ENCODE measurements around the gene CCNJL.
"Not testable (repeated sequence)": the region's sequence is repeated elsewhere in the genome, so short reads cannot be mapped to it uniquely, and the experiment has no call there.

Gene CCNJL

DNA sequence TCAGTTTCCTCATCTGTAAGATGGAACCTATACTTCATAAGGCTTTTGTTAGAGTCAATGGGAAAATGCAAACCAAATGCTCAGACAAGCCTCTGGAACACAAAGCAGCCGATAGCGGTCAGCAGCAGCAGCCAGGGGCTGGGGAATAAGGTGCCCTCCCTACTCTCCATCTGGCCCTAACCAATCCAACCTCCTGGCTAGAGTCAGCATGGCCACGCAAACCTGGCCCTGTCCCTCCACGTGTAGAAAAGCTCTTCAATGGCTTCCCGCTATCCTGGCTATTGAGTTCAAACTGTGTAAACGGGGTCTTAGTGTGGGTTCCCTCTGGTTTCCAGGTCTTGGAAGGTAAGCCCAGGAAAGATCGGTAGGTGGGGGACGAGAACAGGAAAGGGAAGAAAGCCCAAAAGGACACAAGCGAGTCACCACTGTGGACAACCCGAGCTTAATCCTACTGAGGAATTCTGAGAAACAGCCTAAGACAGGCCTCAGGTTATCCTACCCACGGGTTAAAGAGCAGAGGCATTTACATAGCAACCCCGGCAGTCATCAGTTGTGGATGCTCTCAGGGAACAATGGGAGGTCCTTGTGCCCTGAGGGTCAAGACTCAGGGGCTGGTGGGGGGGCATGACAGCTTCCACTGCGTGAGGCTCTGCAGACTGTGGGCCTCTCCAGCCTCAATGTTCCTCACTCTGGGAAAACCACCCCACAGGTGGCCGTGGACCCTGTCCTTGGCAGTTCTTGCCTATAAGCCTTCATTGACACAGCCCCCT is 52.2 kb downstream of the CCNJL start:
- no peak for DNase-seq

DNA sequence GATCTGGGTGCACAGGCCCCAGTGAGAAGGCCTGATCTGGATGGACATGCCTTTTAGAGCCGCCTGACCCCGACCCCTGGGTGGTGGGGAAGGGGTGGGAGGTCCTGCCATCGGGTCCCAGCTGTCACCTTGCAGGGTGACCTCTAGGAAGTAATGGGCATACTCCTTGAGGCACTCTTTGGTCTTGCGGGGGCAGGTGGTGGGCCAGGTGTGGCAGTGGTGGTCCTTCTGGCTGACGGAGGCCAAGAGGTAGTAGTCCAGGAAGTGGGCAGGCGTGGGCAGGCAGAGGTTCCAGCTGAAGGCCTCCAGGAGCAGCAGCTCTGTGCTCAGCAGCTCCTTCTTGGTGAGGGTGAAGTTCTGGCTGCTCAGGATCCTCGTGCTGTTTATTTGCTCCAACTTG is 53.0 kb downstream of the CCNJL start:
- no peak for DNase-seq

DNA sequence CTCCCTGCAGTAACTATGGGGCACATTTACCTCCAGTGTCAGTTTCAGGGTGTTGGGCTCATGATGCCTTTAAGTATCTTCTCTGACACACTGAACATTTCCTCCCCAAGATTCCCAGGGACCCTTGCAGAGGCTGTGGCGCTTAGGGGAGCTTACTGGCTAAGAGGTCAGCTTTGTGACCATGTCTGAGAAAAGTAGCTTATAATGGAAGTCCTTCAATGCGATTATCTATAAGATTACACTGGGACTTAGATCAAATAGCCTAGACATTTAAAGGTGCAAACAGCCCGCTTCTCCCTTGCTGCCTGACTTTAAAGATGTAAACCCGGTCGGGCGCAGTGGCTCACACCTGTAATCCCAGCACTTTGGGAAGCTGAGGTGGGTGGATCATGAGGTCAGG is 57.7 kb downstream of the CCNJL start:
- no peak for DNase-seq

DNA sequence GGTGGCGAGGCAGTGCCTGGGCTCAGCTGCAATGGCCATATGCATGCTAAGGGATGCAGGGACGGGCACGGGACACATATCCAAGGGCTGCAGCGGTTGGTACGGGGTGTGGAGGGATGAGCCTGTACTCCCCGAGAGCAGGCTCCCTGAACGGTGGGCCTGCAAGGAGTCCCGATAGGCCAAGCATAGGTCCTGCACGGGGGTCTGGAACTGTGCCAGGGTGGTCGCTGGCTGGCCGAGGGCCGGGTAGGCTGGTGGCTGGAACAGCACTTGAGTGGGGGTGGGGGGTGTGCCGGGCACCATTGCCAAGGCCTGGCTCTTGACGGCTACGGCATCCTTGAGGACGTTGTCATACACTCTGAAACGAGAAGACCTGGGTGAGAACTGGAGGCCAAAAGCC is 58.9 kb downstream of the CCNJL start:
- DNase-seq, result no peak

DNA sequence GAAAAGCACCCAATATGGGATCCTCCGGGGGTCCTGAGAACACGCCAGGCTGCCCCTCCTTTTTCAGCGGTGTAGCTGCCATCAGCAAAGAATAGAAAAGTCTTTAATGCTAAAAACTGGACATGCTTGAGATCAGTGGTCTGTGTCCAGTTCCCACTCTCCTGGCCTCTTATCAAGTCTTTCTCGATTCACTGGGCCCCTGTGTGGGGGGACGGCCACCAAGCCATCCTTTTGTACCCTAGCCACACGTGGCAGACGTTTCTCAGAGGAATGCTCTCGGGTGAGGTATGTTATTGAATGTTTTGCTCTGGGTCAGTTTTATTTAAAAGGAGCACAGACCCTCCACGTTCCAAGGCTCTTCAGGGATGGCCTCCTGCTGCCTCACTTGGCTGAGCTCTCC is 59.4 kb downstream of the CCNJL start:
- no peak for DNase-seq

DNA sequence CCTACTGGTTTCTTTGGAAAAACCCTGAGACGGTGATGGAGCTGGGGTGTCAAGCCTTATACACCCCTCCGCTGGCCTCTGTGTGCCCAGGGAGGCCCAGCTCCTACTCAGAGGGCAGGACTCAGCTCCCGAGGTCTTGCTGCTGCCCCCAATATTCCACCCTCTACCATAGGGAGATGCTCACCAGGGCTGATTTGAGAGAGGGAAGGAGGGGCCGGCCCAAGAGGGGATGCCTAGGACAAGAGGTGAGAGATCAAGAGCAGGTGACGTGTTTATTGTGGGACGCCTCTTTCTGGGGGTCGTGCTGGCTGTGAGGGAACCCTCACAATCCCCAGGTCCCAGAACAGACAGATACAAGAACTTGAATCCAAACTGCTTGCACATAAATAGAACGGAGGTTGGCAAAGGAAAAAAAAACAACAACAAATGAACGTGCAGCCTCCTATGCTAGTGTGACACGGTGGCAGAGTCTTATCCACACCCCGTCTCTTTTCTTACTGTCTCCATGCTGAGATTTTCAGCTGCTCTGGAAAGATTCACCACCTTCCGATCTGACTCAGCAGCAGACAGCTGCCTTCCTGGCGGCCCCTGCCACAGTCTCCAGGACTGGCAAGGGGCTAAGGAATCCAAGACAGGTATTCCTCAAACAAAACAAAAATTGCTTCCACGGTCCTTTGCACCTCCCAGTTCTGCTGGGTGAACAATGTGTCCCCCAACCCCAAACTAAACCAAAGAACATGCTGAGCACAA is 60.8 kb downstream of the CCNJL start:
- DNase-seq, result no peak

DNA sequence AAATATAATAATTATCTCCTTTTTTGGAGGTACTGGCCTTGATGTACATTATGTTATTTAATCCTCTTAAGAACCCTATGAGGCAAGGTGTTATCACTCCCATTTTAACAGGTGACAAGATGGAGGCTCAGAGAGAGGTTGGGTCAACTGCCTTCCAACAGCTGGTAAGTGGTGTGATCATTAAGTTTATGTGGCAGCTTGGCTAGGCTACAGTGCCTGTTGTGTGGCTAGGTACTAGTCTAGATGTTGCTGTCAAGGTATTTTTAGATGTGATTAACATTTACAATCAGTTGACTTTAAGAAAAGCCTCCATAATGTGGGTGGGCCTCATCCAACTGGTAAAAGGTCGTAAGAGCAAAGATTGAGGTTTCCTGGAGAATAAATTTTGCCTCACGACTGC is 61.5 kb downstream of the CCNJL start:
- no peak for DNase-seq

DNA sequence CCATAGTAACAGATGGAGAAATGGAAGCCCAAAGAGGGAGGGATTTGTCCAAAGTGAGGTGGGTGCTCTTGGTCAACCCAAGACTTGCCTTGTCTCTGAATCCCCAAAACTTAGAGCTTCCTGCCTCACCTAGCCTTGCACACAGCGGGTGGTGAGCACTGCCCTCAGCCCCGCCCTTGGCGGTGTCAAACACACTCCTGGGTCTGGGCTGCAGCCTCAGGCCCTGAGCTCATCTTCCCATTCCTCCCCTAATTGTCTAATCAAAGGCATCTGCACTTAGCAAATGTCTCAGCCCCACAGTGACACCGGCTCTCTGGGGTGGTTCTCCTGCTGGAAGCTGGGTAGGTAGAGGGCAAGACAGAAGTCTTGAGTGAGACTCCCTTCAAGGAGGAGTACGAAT is 62.1 kb downstream of the CCNJL start:
- no peak for DNase-seq

DNA sequence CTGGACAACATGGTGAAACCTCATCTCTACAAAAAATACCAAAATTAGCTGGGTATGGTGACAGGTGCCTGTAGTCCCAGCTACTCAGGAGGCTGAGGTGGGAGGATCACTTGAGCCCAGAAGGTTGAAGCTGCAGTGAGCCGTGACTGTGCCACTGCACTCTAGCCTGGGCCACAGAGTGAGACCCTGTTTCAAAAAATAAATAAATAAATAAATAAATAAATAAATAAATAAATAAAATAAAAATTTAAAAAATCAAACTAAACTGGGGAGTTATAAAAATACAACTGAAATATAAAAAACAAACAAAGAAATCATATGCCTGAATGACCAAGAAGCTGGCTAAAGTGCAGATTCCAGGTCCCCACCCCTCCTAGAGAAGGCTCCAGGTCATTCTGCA is 62.8 kb downstream of the CCNJL start:
- DNase-seq, result not testable (repeated sequence)

DNA sequence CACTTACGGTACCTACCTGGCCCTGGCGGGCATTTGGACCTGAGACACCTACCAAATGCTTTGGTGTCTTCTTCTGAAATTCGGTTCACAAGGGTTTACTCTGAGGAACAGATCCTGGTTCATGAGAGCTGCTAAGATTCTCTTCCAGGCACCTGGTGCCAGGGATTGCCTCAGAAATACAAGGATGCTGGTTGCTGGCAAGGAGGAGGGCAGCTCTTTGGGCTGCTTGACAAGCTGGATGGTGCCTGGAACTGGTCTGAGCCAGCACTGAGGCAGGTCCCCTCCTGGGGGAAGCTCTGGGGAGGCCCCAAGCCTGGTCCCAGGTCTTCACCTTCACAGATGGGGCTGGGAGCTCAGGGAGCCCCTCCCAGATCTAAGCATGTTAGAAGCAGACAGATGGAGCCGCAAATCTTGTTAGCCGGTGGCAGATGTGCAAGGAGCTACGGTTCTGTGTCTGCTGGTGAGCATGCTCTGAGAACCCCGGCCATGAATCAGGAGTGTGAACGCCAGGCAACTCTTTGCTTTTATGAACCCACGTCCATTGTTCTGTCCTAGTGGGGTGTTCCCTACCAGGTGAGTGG is 66.8 kb downstream of the CCNJL start:
- no peak for DNase-seq

DNA sequence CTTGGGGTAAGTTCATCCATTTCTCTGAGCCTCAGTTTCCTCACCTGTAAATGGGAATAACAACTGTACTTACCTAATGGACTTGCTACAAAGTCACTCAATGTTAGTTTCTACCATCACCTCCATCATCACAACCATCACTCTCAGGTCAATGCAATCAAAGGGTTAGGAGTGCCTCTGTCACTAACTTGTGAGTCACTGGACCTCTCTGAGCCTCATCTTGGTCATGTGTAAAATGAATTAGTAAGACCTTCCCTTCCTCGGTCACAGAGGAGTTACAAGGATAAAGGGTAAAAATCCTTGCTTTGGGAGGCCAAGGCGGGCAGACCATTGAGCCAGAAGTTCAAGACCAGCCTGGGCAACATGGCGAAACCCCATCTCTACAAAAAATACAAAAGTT is 70.2 kb downstream of the CCNJL start:
- no peak for DNase-seq

DNA sequence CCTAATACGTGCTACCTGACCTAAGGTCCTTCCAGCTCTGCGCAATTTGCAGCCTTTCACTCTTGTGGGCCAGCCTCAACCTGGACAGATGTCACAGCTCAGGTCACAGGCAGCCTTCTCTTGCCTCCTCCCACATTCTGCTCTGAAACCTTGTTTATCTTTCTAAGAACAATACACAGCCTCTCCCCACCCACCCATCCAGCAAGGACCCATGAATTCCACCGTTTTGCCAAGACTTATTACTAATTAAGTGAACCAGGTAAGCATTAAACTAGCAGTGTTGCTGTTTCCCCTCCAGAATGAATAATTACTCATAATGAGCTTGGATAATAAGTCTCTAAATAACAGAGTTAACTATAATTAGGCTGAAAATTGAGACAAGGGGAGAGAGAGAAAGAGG is 72.0 kb downstream of the CCNJL start:
- DNase-seq, result no peak

DNA sequence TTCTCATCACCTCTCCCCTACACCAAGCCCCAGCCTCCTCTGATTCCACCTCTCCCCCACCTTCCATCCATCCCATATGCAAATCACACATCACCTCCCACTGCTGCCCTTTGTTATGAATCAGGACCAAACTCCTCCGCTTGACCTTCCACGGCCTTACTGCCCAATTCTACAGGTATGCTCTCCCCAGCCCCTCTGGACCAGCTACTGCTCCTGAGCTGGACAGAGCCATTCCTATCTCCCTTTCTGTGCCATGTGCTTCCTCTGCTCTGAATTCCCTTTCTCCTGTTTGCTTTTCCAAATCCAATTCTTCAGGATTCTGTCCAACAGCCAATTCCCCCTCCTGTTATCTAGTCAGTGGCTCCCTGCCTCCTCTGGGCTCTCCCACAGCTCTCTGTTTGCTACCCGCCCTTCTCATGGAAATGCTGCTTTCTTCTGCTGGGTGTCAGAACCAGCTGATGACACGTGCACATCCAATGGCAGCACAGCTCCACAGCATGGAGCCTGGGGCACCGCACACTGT is 74.7 kb downstream of the CCNJL start:
- DNase-seq, result no peak

DNA sequence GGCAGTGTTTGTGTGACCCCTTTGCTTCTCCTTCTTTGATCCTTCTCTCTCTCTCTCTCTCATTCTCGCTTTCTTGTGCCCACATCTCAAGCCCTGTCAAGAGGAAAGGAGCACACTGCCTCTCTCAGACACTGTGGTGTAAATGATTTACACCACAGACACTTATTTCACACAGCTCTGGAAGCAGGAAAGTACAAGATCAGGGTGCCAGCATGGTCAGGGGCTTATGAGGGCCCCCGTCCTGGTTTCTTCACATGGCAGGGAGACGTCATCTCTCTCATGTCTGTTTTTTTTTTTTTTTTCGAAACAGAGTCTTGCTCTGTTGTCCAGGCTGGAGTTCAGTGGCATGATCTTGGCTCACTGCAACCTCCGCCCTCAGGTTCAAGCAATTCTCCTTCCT is 76.6 kb downstream of the CCNJL start:
- DNase-seq, result no peak

DNA sequence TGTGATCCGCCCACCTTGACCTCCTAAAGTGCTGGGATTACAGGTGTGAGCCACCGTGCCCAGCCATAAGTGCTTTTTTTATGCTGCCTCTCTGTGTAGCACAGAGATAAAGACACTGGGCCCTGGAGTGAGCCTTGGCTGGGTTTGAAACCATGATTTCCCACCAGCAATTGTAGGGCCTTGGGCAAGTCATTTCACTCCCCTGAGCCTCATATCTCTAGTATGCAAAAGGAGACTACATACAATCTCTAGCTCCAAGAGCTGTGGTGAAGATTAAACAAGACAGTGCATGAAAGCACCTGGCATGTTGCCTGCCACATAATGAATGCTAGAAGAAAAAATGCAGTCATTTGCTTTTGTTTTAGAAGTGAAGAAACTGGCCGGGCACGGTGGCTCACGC is 79.1 kb downstream of the CCNJL start:
- DNase-seq, result no peak

DNA sequence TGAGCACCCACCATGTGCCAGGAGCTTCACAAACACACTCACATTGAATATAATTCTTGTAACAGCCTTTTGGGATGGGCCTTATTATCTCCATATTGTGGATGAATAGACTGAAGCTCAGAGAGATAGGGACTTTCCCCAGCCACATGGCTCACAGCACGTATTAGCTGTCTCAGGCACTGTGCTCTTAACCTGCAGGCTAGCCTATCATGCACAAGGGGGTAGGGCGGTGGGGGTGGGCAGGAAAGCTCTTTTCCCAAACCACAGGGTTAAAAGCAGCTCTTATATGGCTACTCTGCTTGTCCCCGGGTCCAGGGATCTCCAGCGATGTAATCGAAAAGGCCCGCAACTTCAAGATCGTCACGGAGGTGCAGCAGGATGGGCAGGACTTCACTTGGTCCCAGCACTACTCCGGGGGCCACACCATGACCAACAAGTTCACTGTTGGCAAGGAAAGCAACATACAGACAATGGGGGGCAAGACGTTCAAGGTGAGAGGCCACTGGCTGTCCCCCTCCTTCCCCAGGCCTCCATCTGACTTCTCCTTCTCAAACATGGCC is 80.5 kb downstream of the CCNJL start:
- no peak for DNase-seq

DNA sequence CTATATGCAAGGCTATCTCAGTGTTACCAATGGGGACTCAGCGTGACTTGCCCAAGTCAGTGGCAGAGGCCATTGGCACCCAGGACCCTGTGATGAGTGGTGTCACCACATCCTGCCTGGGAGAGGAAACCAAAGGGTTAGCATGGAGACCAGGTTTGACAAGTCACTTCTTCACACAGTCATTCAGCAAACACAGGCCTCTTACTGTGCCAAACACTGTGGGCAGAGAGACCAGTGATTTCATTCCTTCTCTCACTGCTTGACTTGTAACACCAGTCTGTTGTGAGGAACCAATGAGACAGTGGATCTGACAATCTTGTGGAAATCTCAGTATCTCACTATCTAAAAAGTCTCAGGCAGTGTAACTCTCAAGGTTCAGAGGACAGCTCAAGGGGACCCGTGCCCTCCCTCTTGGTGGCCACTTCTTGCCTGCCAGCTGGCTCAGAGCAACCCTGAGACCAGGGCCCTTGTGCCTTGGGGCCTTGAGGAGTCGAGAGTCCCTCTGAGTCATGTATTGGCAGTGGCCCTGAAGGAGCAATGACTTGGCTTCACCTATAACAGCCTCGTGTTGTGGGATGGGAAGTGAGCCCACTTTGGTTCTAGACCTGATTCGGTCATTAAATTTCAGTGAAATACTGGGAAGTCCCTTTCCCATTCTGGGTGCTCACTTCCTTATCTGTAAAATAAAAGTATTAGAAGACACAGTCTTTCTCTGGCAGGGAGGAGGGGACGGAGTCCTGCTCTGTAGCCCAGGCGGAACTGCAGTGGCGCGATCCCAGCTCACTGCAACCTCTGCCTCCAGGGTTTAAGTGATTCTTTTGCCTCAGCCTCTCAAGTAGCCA is 81.5 kb downstream of the CCNJL start:
- no peak for DNase-seq

DNA sequence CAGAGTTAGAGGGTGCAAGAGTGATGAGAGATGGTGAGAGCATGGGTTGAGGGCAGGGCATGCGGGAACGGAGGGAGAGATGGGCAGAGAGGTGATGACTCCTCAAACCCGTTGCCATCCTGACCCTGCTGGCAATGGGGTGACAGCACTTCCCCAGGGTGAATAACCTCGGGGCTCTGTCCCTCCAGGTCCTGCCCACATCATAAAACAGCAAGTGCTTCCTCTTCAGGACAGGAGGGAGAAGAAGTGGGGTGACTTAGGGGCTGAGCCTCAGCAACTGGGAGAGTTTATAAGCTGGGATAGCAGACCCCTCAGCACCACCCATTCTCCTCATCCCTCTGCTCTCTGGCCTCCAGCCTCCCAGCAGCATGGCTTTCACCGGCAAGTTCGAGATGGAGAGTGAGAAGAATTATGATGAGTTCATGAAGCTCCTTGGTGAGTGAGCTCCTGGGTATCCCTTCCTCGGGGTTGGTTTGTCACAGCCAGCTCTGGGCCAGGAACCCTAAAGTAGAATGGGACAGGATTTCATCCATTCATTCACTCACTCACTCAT is 83.1 kb downstream of the CCNJL start, which contains the start of gene FABP6:
TSS of gene FABP6 (plus strand) at position 317 of the 553 bp plus-strand sequence. CDS start at position 369, 52 bp downstream.
- DNase-seq, result no peak

DNA sequence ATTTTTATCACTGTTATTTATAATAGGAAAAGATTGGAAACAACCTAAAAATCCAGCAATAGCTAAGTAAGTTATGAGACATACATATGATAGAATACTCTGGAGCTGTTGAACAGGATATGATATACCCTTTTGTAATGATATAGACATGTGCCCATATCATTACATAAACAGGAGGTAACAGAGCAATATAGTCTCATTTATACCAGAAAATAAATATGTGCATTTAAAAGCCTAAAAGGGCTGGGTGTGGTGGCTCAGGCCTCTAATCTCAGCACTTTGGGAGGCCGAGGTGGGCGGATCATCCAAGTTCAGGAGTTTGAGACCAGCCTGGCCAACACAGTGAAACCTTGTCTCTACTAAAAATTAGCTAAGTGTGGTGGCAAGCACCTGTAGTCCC is 85.4 kb downstream of the CCNJL start:
- no peak for DNase-seq

DNA sequence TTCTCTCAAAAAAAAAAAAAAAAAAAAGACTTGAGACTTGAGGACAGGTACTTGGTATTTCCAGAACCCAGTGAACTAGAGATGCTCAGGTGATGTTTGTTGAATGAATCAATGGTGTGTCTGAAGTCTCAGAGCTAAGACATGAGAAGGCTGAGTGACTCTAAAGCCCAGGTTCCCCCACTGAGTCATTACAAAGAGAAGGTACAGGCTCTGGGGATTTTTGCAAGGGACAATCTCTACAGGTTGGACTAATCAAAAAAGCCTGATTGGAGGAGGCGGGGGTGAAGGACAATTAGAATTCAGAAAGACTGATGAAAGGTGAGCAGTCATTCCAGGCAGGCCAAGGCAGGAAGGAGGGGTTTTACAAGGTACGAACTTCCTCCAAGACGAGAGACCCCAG is 91.3 kb downstream of the CCNJL start:
- DNase-seq, result no peak

DNA sequence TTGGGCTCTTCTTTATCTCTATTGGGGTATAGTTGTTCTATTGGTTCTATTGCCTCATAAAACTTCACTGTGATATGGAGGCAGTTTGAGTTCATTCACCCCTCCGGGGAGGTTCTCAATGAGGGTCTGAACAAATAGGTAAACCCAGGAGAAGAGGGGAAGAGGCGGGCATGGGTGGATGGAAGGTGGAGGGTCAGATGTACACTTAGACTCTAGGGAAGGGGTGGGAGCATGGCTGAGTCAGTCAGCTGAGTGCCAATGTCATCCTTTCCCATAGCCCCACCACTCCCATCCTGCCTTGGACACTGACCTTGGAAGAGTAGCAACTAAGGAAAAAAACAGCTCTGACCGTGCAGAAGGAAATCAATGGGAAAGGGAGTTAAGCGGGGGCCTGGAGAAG is 93.0 kb downstream of the CCNJL start:
- DNase-seq, result no peak

DNA sequence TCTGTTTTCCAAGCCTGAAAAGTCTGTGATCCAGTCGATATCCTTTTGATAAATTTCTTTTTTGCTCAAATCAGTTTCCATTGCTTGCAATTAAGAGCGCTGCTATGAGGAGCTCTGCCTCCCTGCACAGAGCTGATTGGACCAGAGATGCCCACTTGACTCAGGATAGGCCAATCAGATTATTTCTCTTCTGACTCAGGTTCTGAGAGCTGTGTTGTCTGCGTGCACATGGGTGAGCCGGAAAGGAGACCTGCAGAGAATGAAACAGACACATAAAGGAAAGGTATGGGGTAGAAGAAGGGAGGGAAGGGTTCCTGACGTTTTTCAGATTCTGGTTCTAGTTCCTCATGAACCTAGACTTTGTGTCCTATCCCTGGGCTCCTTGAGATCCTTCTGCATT is 98.8 kb downstream of the CCNJL start:
- no peak for DNase-seq
